ENCODE data around the gene DCHS2. TPM values are rescaled to one million over a fixed set of nuclear protein-coding genes. Genes with fewer than 3 reads are reported as not detected.

Gene DCHS2
- total and polyA plus RNA-seq, 2 experiments from 2014 or later = 0.21 to 7.6 TPM

GRCh38 chr4:154186888-154187287 lies 304.7 kb downstream of the DCHS2 start:
- TF ChIP-seq CREB1 (CRISPR knock-in tag; IDR thresholded peaks at IDR 0.05; ENCODE audit: low read depth) = no peak
- TF ChIP-seq REST (IDR thresholded peaks at IDR 0.05; ENCODE audit: unreplicated experiment) = no peak
- TF ChIP-seq STAT1 (IDR thresholded peaks at IDR 0.05; ENCODE audit: unreplicated experiment) = no peak
- TF ChIP-seq ZNF331 (CRISPR knock-in tag; IDR thresholded peaks at IDR 0.05; ENCODE audit: low read depth) = no peak
- TF ChIP-seq ETS1 (IDR thresholded peaks at IDR 0.05) = no peak
- no peak for TF ChIP-seq ZNF114 (CRISPR knock-in tag; IDR thresholded peaks at IDR 0.05)
- TF ChIP-seq POLR2AphosphoS5 (IDR thresholded peaks at IDR 0.05; ENCODE audit: low read depth) = no peak
- TF ChIP-seq ZNF462 (CRISPR knock-in tag; IDR thresholded peaks at IDR 0.05) = no peak
- peaks cover 15% of the 10 kb centered on the region for H3K4me1 ChIP-seq (ENCODE audit: insufficient read depth)
- H3K4me3 ChIP-seq = no peak overlapping the region
- H3K27ac Mint-ChIP-seq = no peak overlapping the region
- H3K9me2 ChIP-seq (ENCODE audit: insufficient read depth) = 0 out of 2 replicates have a peak, but pooled peaks cover 6% of the 10 kb centered on the region
- H3K27me3 Mint-ChIP-seq (ENCODE audit: insufficient read depth, low read depth, poor library complexity) = peaks cover 5% of the 10 kb centered on the region
- H3K4me2 ChIP-seq = no peak overlapping the region
- no peak overlapping the region for H3K27ac ChIP-seq (ENCODE audit: low read depth)
- peaks cover 22% of the 10 kb centered on the region for H3K4me1 Mint-ChIP-seq
- H3K9me3 Mint-ChIP-seq = no peaks in the 10 kb centered on the region; the same call in 2 of the 3 replicates
- no peaks in the 10 kb centered on the region for H3K79me2 ChIP-seq (replicated peaks; ENCODE audit: insufficient read depth)
- no peak overlapping the region for H3K4me3 Mint-ChIP-seq
- ATAC-seq (no peak), DNase-seq (ENCODE audit: low spot score) (no peak)
- H4K20me1 ChIP-seq (replicated peaks; ENCODE audit: insufficient read depth) = no peaks in the 10 kb centered on the region
- H2AFZ ChIP-seq = no peak overlapping the region
- no peaks in the 10 kb centered on the region; the same call in 1 of the 2 replicates for H3K36me3 ChIP-seq (ENCODE audit: insufficient read depth)
- H3K36me3 Mint-ChIP-seq (ENCODE audit: low read depth) = no peaks in the 10 kb centered on the region
- H3K27me3 ChIP-seq (ENCODE audit: insufficient read depth) = no peaks in the 10 kb centered on the region
- H3F3A ChIP-seq (replicated peaks; ENCODE audit: low read depth) = no peaks in the 10 kb centered on the region

Data from GM23338 (cell line).